ENCODE results near the gene SEMA3E.

SEMA3E gene

GRCh38 chr7:83640731-83641537, 8.0 kb downstream of the SEMA3E start:
- DNase-seq, result no peak

GRCh38 chr7:83640240-83640639, 8.7 kb downstream of the SEMA3E start:
- no peak for DNase-seq

GRCh38 chr7:83633516-83633915, 15.4 kb downstream of the SEMA3E start:
- DNase-seq, result no peak

- peak; percentile 73 for DNase-seq
These were observed 19.6 kb downstream of the SEMA3E start for GRCh38 chr7:83629117-83629880.

GRCh38 chr7:83617858-83618257, 31.1 kb downstream of the SEMA3E start:
- no peak for DNase-seq

GRCh38 chr7:83614112-83614511, 34.8 kb downstream of the SEMA3E start:
- DNase-seq, result no peak

GRCh38 chr7:83613232-83613631, 35.7 kb downstream of the SEMA3E start:
- no peak for DNase-seq

GRCh38 chr7:83611776-83612175, 37.2 kb downstream of the SEMA3E start:
- DNase-seq, result no peak

GRCh38 chr7:83610649-83611304, 38.2 kb downstream of the SEMA3E start:
- DNase-seq, result no peak

- no peak for DNase-seq
These were observed 40.2 kb downstream of the SEMA3E start for GRCh38 chr7:83608716-83609115.

GRCh38 chr7:83603649-83604048, 45.3 kb downstream of the SEMA3E start:
- no peak for DNase-seq

- no peak for DNase-seq
These were observed 49.8 kb downstream of the SEMA3E start for GRCh38 chr7:83599131-83599530.

GRCh38 chr7:83593921-83594475, 54.9 kb downstream of the SEMA3E start:
- DNase-seq, result no peak

GRCh38 chr7:83588602-83589240, 60.2 kb downstream of the SEMA3E start:
- DNase-seq, result no peak

- DNase-seq, result no peak
These were observed 62.7 kb downstream of the SEMA3E start for GRCh38 chr7:83586281-83586680.

GRCh38 chr7:83581667-83582435, 67.1 kb downstream of the SEMA3E start:
- no peak for DNase-seq

- DNase-seq, result no peak
These were observed 69.2 kb downstream of the SEMA3E start for GRCh38 chr7:83579740-83580139.

- no peak for DNase-seq
These were observed 73.5 kb downstream of the SEMA3E start for GRCh38 chr7:83575436-83575835.

- no peak for DNase-seq
These were observed 74.3 kb downstream of the SEMA3E start for GRCh38 chr7:83574616-83575015.

- no peak for DNase-seq
These were observed 86.0 kb downstream of the SEMA3E start for GRCh38 chr7:83562960-83563359.

- DNase-seq, result no peak
These were observed 86.7 kb downstream of the SEMA3E start for GRCh38 chr7:83562289-83562688.

- no peak for DNase-seq
These were observed 89.1 kb downstream of the SEMA3E start for GRCh38 chr7:83559887-83560286.
